GM12874 (cell line): Measurements from ENCODE around the gene PALD1.

ENCODE experiments used
- TF ChIP-seq, protein P1 (sequence below): IDR thresholded peaks from 2 replicates; pipeline ENCODE4 v1.5.1; 2011; ENCODE audit warnings: low read depth, mild to moderate bottlenecking, control low read depth, low read length, moderate library complexity; ENCODE audit not compliant: insufficient read depth

PALD1 gene

GRCh38 chr10:70600512-70601395, 122.2 kb downstream of the PALD1 start:
- TF ChIP-seq, protein P1, sequence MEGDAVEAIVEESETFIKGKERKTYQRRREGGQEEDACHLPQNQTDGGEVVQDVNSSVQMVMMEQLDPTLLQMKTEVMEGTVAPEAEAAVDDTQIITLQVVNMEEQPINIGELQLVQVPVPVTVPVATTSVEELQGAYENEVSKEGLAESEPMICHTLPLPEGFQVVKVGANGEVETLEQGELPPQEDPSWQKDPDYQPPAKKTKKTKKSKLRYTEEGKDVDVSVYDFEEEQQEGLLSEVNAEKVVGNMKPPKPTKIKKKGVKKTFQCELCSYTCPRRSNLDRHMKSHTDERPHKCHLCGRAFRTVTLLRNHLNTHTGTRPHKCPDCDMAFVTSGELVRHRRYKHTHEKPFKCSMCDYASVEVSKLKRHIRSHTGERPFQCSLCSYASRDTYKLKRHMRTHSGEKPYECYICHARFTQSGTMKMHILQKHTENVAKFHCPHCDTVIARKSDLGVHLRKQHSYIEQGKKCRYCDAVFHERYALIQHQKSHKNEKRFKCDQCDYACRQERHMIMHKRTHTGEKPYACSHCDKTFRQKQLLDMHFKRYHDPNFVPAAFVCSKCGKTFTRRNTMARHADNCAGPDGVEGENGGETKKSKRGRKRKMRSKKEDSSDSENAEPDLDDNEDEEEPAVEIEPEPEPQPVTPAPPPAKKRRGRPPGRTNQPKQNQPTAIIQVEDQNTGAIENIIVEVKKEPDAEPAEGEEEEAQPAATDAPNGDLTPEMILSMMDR = no peak

DNA sequence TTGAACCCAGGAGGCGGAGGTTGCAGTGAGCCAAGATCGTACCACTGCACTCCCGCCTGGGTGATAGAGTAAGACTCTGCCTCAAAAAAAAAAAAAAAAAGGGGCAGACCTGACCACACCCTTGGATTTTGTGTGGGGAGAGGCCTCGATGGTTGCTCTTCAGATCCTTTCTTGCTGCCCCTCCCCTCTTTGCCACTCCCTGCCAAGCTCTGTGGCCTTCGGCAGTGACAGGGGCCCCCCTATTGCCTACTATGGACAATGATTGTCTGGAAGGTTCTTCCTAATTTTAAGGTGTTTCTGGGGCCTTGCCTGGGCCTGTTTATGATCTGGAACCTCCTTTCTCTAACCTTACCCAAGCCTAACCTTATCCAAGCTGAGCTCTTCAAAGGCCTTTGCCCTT, 123.2 kb downstream of the PALD1 start:
- TF ChIP-seq, protein P1 = no peak

DNA sequence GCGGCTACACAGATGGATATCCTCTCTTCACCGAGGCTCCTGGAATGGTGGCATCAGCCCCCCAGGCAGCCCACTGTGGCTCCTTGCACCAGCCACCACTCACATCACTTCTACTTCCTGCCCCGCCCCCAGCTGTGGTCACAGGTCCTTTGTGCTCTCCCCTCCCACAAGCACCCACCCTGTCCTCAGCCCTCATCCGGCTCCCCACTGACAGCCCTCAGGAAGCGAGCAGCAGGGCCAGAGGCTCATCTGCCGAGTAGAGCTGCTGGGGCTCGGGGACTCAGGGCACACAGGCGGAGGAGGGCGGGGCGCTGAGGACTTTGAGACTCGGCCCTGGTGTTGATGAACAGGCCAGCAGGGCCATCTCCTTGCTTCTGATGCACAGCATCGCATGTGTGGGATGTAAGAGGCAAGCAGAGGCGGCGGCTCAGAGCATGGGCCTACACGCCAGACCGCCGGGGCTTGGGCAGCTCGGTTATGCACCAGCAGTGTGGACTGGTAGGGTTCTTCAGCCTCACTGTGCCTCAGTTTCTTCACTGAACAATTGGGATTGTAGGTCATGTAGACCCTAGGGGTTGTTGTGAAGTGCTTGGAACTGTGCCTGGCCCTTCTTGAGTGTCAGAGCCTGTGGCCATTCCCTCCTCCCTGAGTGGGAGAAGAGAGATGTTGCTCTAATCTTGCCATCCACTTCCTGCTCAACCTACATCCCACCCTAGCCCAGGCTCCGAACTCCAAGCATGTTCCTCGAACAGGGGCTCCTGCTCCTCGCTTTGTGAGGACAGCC, 124.3 kb downstream of the PALD1 start, which contains the start of gene PRF1:
PRF1 (minus strand) TSS at position 77 of the 784 bp plus-strand sequence. CDS start 1,839 bp downstream, outside the sequence.
- TF ChIP-seq, protein P1 = no peak

DNA sequence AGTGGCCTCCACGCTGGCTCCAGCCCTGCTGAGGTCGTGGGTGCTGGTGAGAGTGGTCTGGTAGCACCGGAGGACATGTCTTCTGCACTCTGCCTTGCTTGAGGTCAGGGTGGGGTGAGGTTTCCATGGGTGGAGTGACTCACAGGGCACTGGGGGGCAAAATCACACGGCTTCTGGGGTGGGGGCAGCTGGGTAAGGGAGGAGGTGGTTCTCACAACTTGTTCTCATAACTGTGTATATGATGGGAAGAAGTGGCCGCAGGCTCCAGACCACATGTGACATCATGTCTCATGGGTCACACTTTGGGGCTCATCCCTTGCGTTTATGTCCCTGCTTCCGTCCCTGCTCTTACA, 124.9 kb downstream of the PALD1 start:
- TF ChIP-seq, protein P1 = no peak

DNA sequence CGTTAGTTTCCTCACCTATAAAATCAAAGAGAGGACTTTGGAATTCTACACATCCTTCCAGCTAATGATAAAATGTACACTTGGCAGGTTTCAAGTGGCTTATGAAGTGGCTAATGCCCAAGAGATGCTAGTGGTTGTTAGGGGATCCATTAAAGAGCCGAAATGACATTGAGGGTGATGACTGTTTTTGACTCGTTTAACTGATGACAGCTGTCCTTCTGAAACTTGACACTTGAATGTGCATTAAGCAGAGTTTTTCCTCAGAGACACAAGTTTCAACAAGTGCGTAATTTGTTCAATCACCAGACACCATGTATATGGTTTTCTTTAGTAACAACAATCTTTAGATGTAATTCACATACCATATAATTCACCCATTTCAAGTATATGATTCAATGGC, 125.5 kb downstream of the PALD1 start:
- TF ChIP-seq, protein P1 = no peak

DNA sequence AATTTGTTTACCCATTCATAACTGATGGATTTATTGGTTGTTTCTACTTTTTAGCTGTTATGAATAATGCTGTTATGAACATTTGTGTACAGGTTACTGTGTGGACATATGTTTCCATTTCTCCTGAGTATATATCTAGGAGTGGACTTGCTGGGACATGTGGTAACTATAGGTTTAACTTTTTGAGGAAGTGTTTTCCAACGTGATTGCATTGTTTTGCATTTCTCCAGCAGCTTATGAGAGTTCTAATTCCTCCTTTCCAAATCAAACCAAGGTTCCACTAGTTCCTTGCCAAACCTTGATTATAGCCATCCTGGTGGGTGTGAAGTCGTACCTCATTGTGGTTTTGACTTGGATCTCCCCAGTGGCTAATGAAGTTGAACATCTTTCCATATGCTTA, 126.6 kb downstream of the PALD1 start:
- TF ChIP-seq, protein P1 = no peak

DNA sequence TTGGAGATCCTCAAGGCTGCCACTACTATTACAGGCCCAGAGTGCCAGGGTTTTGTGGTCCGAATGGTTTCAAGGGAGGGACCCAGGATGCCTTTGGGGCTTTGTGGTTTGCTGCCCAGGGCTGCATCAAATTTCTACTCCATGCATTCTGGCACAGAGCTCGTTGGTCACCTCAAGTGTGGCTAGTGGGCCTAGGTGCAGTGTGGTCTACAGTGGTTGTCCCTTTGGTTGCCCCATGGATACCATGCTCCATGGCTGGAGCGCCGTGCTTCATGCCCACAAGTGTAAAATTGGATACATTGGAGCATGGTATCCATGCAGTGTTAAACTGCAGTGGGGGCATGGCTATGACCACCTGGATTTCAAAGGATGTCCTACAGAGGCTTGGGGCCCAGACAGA, 129.4 kb downstream of the PALD1 start:
- TF ChIP-seq, protein P1 = no peak
